ENCODE measurements around the gene HIP1R.
"Not testable (repeated sequence)": the region's sequence is repeated elsewhere in the genome, so short reads cannot be mapped to it uniquely, and the experiment has no call there.

HIP1R gene

DNA sequence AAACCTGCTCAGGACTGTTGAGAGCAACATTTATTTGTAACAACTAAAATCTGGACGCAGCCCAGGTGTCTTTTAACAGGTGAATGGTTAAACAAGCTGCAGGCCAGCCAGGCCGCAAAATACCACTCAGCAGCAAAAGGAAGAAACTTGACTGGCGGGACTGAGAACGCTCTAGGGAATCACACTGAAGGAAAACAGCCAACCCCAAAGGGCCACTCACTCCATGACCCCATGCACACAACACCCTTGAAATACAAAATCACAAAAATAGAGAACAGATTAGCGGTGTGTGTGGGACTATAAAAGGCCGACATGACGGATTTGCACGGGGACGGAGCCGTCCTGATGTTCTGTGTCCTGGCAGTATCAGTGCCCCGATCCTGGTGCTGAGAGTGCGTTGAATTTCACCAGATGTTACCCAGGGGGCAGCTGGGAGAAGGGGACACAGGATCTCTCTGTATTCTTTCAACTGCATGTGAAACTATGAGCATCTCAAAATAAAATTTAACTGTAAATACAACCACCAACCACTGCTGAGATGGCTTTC, 37.6 kb downstream of the HIP1R start:
- TF ChIP-seq, protein P1, sequence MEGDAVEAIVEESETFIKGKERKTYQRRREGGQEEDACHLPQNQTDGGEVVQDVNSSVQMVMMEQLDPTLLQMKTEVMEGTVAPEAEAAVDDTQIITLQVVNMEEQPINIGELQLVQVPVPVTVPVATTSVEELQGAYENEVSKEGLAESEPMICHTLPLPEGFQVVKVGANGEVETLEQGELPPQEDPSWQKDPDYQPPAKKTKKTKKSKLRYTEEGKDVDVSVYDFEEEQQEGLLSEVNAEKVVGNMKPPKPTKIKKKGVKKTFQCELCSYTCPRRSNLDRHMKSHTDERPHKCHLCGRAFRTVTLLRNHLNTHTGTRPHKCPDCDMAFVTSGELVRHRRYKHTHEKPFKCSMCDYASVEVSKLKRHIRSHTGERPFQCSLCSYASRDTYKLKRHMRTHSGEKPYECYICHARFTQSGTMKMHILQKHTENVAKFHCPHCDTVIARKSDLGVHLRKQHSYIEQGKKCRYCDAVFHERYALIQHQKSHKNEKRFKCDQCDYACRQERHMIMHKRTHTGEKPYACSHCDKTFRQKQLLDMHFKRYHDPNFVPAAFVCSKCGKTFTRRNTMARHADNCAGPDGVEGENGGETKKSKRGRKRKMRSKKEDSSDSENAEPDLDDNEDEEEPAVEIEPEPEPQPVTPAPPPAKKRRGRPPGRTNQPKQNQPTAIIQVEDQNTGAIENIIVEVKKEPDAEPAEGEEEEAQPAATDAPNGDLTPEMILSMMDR (IDR thresholded peaks at IDR 0.05; ENCODE audit: control insufficient read depth, extremely low read depth, insufficient read depth): no peak
- DNase-seq (ENCODE audit: low read depth): peak; percentile 76
- no peak overlapping the region for H3K4me3 ChIP-seq (ENCODE audit: low read depth, low read length)

DNA sequence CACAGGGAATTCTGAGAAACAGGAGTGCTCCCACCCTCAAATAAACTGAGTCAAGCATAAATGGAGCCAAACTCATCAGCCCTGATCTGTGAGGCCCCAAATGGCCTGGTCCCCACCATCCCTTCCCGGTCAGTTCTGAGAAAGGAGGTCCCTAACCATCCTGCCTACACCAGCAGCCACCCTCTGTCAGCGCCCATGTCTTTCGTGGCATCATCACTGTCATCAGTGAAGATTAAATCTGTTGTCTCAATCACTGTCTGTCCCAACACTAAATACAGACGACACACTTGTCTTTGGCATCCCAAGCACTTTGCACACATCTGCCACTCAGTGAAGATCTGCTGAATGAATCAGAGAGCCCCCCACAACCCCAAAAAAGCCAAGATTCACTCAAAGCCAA, 38.3 kb downstream of the HIP1R start:
- TF ChIP-seq, protein P1 (IDR thresholded peaks at IDR 0.05; ENCODE audit: control insufficient read depth, extremely low read depth, insufficient read depth): no peak
- H3K4me3 ChIP-seq (ENCODE audit: low read depth, low read length): no peak overlapping the region
- no peak for DNase-seq (ENCODE audit: low read depth)

DNA sequence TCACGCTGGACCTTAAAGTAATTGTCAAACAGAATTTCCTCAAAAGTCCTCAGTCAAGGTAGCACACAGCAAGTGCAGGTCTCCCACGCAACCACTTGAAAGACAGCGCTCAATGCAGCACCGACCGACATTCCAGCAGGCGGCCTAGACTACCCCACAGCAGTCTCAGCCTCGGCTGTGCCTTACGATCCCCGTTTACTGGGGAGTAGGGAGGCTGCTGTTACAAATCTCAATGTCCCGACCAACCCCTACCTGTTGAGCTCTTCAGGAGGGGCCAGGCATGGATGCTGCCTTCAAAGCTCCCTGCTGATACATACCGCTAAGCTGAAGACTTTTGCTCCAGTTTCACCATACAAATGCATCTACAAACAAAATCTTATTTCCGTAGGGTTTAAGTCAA, 38.8 kb downstream of the HIP1R start:
- TF ChIP-seq, protein P1 (IDR thresholded peaks at IDR 0.05; ENCODE audit: control insufficient read depth, extremely low read depth, insufficient read depth): no peak
- DNase-seq (ENCODE audit: low read depth): no peak
- H3K4me3 ChIP-seq (ENCODE audit: low read depth, low read length): no peak overlapping the region

DNA sequence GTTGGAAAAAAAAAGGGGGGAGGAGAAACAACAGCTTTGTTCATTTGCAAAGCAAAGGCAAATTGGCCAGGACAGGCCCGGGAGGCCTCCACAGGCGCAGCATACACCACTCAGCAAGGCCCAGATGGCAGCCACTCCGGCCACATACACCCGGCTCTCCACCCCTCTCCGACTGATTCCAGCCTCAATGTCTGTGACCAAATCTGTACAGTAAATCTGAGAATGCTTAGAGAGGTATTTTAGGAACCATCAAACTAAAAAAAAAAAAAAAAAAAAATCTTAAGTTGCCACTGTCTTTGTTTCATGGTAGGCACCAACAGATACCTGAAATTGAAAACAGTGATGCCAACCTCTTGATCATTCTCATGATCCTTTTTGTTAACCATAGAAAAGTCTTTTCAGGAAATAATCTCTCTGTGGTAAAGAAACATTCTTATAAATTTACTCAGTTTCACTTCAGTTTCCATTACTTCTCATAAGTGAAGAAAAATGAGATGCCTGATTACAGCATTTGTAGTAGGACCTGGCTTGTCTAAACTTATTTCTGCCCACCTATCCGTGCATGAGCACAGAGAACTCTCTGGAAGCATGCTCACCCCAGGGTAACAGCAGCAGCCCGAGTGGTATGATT, 40.4 kb downstream of the HIP1R start:
- DNase-seq (ENCODE audit: low read depth): no peak
- TF ChIP-seq, protein P1 (IDR thresholded peaks at IDR 0.05; ENCODE audit: control insufficient read depth, extremely low read depth, insufficient read depth): no peak

DNA sequence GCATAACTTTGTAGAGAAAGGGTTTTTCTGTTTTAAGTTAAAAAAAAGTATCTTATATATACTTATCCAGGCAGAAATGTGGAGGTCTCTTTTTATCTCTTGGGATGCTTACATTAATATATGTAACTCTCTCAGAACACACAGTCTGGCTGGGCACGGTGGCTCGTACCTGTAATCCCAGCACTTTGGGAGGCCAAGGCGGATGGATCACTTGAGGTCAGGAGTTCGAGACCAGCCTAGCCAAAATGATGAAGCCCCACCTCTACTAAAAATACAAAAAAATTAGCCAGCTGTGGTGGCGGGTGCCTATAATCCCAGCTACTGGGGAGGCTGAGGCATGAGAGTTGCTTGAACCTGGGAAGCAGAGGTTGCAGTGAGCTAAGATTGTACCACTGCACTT, 41.0 kb downstream of the HIP1R start:
- not testable (repeated sequence) for DNase-seq (ENCODE audit: low read depth); H3K4me3 ChIP-seq (ENCODE audit: low read depth, low read length)

More for the DNA sequence above, 40.4 kb downstream of the HIP1R start:
- H3K4me3 ChIP-seq (ENCODE audit: low read depth, low read length): no peak overlapping the region

DNA sequence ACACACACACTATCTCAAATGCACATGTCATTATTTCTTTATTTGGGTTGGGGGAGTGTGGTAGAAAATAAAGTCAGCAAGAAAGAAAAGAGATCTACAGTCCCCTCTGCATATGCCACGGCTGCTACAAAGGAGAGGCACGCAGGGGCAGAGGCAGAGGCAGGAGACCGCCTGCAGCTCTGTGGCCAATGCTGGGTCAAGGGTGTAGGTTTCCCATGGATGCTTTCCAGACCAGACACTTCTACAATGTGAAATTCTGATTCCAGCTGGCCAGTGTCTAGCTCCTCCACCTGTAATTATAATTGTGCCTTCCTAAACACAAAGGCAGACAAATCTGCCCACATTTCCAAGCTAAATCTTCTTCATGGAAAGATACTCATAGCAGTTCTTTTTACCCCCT, 41.5 kb downstream of the HIP1R start:
- TF ChIP-seq, protein P1 (IDR thresholded peaks at IDR 0.05; ENCODE audit: control insufficient read depth, extremely low read depth, insufficient read depth): no peak
- no peak for DNase-seq (ENCODE audit: low read depth)
- H3K4me3 ChIP-seq (ENCODE audit: low read depth, low read length): no peak overlapping the region

DNA sequence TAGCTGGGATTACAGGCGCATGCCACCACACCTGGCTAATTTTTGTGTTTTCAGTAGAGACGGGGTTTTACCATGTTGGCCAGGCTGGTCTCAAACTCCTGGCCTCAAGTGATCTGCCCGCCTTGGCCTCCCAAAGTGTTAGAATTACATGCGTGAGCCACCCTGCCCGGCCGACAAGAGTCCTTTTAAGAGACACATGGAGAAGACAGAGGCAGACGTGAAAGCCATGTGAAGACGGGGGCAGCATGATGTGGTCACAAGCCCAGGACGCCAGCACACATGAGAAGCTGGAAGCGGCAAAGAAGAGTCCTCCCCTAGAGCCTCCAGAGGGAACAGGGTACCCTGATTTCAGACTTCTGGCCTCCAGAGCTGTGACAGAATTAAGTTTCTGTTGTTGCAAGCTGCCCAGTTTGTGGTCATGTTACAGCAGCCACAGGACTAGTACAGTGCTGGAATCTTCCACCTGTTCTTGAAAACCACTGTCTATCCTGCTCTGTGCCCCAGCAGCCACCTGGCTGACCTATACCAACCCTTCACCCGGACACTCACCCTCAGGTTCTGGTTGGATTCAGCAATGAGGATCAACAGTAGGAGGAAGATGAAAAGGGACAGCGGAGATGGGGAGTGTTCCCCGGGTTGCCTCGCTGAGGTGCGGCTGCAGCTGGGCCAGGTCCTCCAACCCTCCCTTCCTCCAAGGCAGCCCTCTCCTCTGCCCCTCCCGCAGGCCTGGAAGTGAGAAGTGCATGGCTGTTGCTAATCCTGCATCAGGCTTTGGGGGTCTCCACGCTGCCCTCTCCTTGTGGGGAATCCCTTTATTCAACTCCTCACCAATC, 43.7 kb downstream of the HIP1R start:
- TF ChIP-seq, protein P1 (IDR thresholded peaks at IDR 0.05; ENCODE audit: control insufficient read depth, extremely low read depth, insufficient read depth): no peak
- no peak for DNase-seq (ENCODE audit: low read depth)
- H3K4me3 ChIP-seq (ENCODE audit: low read depth, low read length): no peak overlapping the region
